Mucosa of stomach (tissue), 1 donor: ENCODE data around the gene IFRD2.
A peak's percentile ranks its signal among the peaks of the same experiment; 100 is the strongest.

Experiments
- H3K27me3 ChIP-seq: one replicate; pipeline ENCODE4 v1.7.0; 2013; ENCODE audit warnings: mild to moderate bottlenecking, low read length; ENCODE audit not compliant: control insufficient read depth, insufficient read depth
- H3K36me3 ChIP-seq: one replicate; pipeline ENCODE4 v1.7.0; 2013; ENCODE audit warnings: low read length; ENCODE audit not compliant: control insufficient read depth, insufficient read depth
- H3K4me1 ChIP-seq: one replicate; pipeline ENCODE4 v1.7.0; 2013; ENCODE audit warnings: mild to moderate bottlenecking, low read length; ENCODE audit not compliant: control insufficient read depth, insufficient read depth
- H3K4me3 ChIP-seq: one replicate; pipeline ENCODE4 v1.7.0; 2013; ENCODE audit warnings: low read length
- H3K9ac ChIP-seq: one replicate; pipeline ENCODE4 v1.7.0; 2013; ENCODE audit warnings: mild to moderate bottlenecking, low read length, moderate library complexity
- H3K9me3 ChIP-seq: one replicate; pipeline ENCODE4 v1.7.0; 2013; ENCODE audit warnings: mild to moderate bottlenecking, low read length, moderate library complexity; ENCODE audit not compliant: control insufficient read depth
- donor health status: Pancreatic carcinoma.

IFRD2 gene

GRCh38 chr3:50304601-50305000 lies 12.4 kb upstream of the IFRD2 start:
- H3K36me3 ChIP-seq: no peaks in the 10 kb centered on the region
- H3K9ac ChIP-seq: no peak overlapping the region
- no peaks in the 10 kb centered on the region for H3K9me3 ChIP-seq
- H3K4me1 ChIP-seq: peaks cover 39% of the 10 kb centered on the region
- no peak overlapping the region for H3K4me3 ChIP-seq
- H3K27me3 ChIP-seq: no peaks in the 10 kb centered on the region

- H3K9me3 ChIP-seq: no peaks in the 10 kb centered on the region
- H3K9ac ChIP-seq: peak within 1 kb of the TSS; percentile 85
- no peaks in the 10 kb centered on the region for H3K27me3 ChIP-seq
- peaks cover 46% of the 10 kb centered on the region for H3K4me1 ChIP-seq
- peak within 1 kb of the TSS; percentile 62 for H3K4me3 ChIP-seq
- H3K36me3 ChIP-seq: no peaks in the 10 kb centered on the region
Measured at GRCh38 chr3:50303013-50303815, 11.0 kb upstream of the IFRD2 start, which contains the start of gene HYAL1. HYAL1 (minus strand) TSS chr3:50303574; CDS start chr3:50302956, 618 bp downstream.

GRCh38 chr3:50302095-50303012 lies 10.1 kb upstream of the IFRD2 start:
- Histone ChIP-seq H3K36me3 (no peaks in the 10 kb centered on the region), H3K4me3 (peak overlapping the region; percentile 62), H3K4me1 (peaks cover 55% of the 10 kb centered on the region), H3K9me3 (no peaks in the 10 kb centered on the region), H3K9ac (peak overlapping the region; percentile 85), H3K27me3 (no peaks in the 10 kb centered on the region)

- no peaks in the 10 kb centered on the region for H3K36me3 ChIP-seq
- H3K4me3 ChIP-seq: no peak overlapping the region
- H3K4me1 ChIP-seq: peaks cover 57% of the 10 kb centered on the region
- peak overlapping the region; percentile 46 for H3K9ac ChIP-seq
- no peaks in the 10 kb centered on the region for H3K27me3 ChIP-seq
- no peaks in the 10 kb centered on the region for H3K9me3 ChIP-seq
Measured at GRCh38 chr3:50300681-50301254, 8.5 kb upstream of the IFRD2 start.

- peaks cover 57% of the 10 kb centered on the region for H3K4me1 ChIP-seq
- H3K9ac ChIP-seq: peak overlapping the region; percentile 46
- no peaks in the 10 kb centered on the region for H3K9me3 ChIP-seq
- H3K4me3 ChIP-seq: peak overlapping the region; percentile 5
- no peaks in the 10 kb centered on the region for H3K27me3 ChIP-seq
- no peaks in the 10 kb centered on the region for H3K36me3 ChIP-seq
Measured at GRCh38 chr3:50299929-50300680, 7.9 kb upstream of the IFRD2 start.

- H3K4me1 ChIP-seq: peaks cover 57% of the 10 kb centered on the region
- H3K4me3 ChIP-seq: peak overlapping the region; percentile 5
Measured at GRCh38 chr3:50299638-50299928, 7.4 kb upstream of the IFRD2 start.

GRCh38 chr3:50298836-50299637 lies 6.8 kb upstream of the IFRD2 start, which contains the start of the genes HYAL3 and NAA80:
HYAL3 (minus strand) TSS chr3:50299405; CDS start chr3:50295602, 3,803 bp downstream.
NAA80 (minus strand) TSS chr3:50299405; CDS start chr3:50297463, 1,942 bp downstream.
- Histone ChIP-seq H3K27me3 (no peaks in the 10 kb centered on the region), H3K9me3 (no peaks in the 10 kb centered on the region), H3K4me3 (peak within 1 kb of the TSS; percentile 72), H3K36me3 (no peaks in the 10 kb centered on the region), H3K4me1 (peaks cover 57% of the 10 kb centered on the region), H3K9ac (peak within 1 kb of the TSS; percentile 82)

More at GRCh38 chr3:50299638-50299928, 7.4 kb upstream of the IFRD2 start:
- peak overlapping the region; percentile 46 for H3K9ac ChIP-seq
- no peaks in the 10 kb centered on the region for H3K27me3 ChIP-seq
- no peaks in the 10 kb centered on the region for H3K36me3 ChIP-seq
- no peaks in the 10 kb centered on the region for H3K9me3 ChIP-seq

GRCh38 chr3:50297896-50298725 lies 5.9 kb upstream of the IFRD2 start:
- H3K4me1 ChIP-seq: peaks cover 53% of the 10 kb centered on the region
- peak overlapping the region; percentile 82 for H3K9ac ChIP-seq
- no peaks in the 10 kb centered on the region for H3K36me3 ChIP-seq
- H3K9me3 ChIP-seq: no peaks in the 10 kb centered on the region
- peak overlapping the region; percentile 72 for H3K4me3 ChIP-seq
- H3K27me3 ChIP-seq: no peaks in the 10 kb centered on the region

GRCh38 chr3:50297384-50297775 lies 5.2 kb upstream of the IFRD2 start:
- Histone ChIP-seq H3K4me1 (peaks cover 53% of the 10 kb centered on the region), H3K4me3 (no peak overlapping the region), H3K36me3 (no peaks in the 10 kb centered on the region), H3K27me3 (no peaks in the 10 kb centered on the region), H3K9ac (no peak overlapping the region), H3K9me3 (no peaks in the 10 kb centered on the region)

- Histone ChIP-seq H3K4me3 (no peak overlapping the region), H3K27me3 (no peaks in the 10 kb centered on the region), H3K9me3 (no peaks in the 10 kb centered on the region), H3K9ac (no peak overlapping the region), H3K36me3 (no peaks in the 10 kb centered on the region), H3K4me1 (peaks cover 48% of the 10 kb centered on the region)
Measured at GRCh38 chr3:50296721-50297383, 4.6 kb upstream of the IFRD2 start.
